ENCODE measurements around the gene RALGAPA2. TPM values are rescaled to one million over a fixed set of nuclear protein-coding genes. Genes with fewer than 3 reads are reported as not detected.

RALGAPA2 gene
- polyA plus RNA-seq, 2 of the 4 experiments (the other 2 are of a cell fraction): 4.0 to 4.7 TPM

DNA sequence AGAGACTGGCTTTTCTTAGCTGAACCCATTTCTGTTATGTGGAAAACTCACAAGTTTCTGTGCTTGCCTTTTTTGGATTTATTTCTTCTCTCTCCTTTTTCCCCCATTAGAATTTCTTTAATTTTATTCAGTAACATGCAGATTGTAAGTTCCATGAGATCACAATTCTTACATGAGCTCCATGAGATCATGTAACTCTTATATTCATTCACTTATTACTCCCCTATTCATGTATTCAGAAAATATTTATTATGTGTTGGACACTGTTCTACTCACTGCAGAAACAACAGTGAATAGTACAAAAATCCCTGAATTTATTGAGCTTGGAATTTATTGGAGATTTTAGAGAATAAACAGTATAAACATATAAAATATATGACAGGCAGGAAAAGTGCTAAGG, 238.8 kb downstream of the RALGAPA2 start (continued):
- TF ChIP-seq RNF2 (IDR thresholded peaks at IDR 0.05; ENCODE audit: borderline replicate concordance, low read depth) (no peak), CBX2 (IDR thresholded peaks at IDR 0.05; ENCODE audit: borderline replicate concordance, low read depth) (no peak), NPAS2 (CRISPR knock-in tag; IDR thresholded peaks at IDR 0.05; ENCODE audit: borderline replicate concordance) (no peak), ZNF302 (CRISPR knock-in tag; IDR thresholded peaks at IDR 0.05) (no peak)

DNA sequence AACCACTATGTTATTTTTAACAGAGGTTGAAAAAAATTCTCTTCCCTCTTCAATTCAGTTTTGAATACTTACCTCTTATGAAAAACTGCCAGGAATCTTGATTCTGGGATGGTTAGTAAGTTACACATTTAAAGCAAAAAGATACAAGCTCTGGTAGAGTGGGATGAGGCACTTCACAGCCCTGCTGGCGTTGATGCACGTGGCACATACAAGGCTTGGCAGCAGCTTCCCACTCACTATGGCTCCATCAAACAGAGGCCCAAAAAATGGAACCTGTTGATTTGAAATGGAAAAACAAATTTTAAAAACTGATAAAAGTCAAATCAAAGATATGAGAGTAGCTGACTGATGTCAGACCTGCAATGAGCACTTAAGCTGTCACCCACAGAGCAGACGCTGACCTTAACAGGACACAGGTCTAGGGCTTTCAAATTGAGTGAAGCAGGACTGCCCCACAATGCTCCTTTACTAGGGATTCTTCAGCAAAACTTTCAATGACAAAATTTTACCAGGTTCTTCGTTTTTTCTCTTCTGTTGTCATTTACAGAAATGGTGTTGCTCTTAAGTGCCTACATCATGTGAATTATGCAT, 239.7 kb downstream of the RALGAPA2 start:
- H3K4me3 ChIP-seq: no peak overlapping the region
- WGBS (ENCODE audit: missing lambda C conversion rate): 65% methylated on average over 4 of the region's 4 CpGs
- no peak for ATAC-seq
- no peak overlapping the region for H3K4me2 ChIP-seq
- no peak overlapping the region for H3K27ac ChIP-seq
- TF ChIP-seq PHF8 (IDR thresholded peaks at IDR 0.05; ENCODE audit: borderline replicate concordance, low read depth): no peak
- TF ChIP-seq NPAS2 (CRISPR knock-in tag; IDR thresholded peaks at IDR 0.05; ENCODE audit: borderline replicate concordance): no peak
- TF ChIP-seq, protein P1, sequence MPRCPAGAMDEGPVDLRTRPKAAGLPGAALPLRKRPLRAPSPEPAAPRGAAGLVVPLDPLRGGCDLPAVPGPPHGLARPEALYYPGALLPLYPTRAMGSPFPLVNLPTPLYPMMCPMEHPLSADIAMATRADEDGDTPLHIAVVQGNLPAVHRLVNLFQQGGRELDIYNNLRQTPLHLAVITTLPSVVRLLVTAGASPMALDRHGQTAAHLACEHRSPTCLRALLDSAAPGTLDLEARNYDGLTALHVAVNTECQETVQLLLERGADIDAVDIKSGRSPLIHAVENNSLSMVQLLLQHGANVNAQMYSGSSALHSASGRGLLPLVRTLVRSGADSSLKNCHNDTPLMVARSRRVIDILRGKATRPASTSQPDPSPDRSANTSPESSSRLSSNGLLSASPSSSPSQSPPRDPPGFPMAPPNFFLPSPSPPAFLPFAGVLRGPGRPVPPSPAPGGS (IDR thresholded peaks at IDR 0.05): no peak
- no peak for TF ChIP-seq RAD21 (conservative IDR thresholded peaks at IDR 0.05 in 1 of 2, IDR thresholded peaks at IDR 0.05 in 1 of 2)
- no peak for TF ChIP-seq MAZ (IDR thresholded peaks at IDR 0.05; ENCODE audit: borderline replicate concordance, low read depth, low read length)
- no peak for TF ChIP-seq ZC3H11A (IDR thresholded peaks at IDR 0.05)
- TF ChIP-seq JUNB (IDR thresholded peaks at IDR 0.05): no peak
- TF ChIP-seq ZSCAN20 (CRISPR knock-in tag; IDR thresholded peaks at IDR 0.05): no peak
- TF ChIP-seq, protein P2, sequence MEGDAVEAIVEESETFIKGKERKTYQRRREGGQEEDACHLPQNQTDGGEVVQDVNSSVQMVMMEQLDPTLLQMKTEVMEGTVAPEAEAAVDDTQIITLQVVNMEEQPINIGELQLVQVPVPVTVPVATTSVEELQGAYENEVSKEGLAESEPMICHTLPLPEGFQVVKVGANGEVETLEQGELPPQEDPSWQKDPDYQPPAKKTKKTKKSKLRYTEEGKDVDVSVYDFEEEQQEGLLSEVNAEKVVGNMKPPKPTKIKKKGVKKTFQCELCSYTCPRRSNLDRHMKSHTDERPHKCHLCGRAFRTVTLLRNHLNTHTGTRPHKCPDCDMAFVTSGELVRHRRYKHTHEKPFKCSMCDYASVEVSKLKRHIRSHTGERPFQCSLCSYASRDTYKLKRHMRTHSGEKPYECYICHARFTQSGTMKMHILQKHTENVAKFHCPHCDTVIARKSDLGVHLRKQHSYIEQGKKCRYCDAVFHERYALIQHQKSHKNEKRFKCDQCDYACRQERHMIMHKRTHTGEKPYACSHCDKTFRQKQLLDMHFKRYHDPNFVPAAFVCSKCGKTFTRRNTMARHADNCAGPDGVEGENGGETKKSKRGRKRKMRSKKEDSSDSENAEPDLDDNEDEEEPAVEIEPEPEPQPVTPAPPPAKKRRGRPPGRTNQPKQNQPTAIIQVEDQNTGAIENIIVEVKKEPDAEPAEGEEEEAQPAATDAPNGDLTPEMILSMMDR (IDR thresholded peaks at IDR 0.05): no peak
- TF ChIP-seq, protein P3, sequence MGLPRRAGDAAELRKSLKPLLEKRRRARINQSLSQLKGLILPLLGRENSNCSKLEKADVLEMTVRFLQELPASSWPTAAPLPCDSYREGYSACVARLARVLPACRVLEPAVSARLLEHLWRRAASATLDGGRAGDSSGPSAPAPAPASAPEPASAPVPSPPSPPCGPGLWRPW (IDR thresholded peaks at IDR 0.05): no peak
- TF ChIP-seq KDM5A (IDR thresholded peaks at IDR 0.05): no peak
- no peak for TF ChIP-seq ZFP36 (IDR thresholded peaks at IDR 0.05; ENCODE audit: borderline replicate concordance, partially characterized antibody)
- no peaks in the 10 kb centered on the region for H3K9me3 ChIP-seq
- DNase-seq (ENCODE audit: low read depth in 1 of 2, low spot score in 1 of 2): no peak
- CTCF ChIA-PET: interaction anchor here (1.2 to 1.8 kb wide), 2 partner anchors 12 to 25 kb away, joined by 3 to 4 read pairs; no protein-coding TSS in a partner anchor
- no peaks in the 10 kb centered on the region for H3K4me1 ChIP-seq
- POLR2A ChIA-PET: no interaction called here
- no peak for FAIRE-seq

DNA sequence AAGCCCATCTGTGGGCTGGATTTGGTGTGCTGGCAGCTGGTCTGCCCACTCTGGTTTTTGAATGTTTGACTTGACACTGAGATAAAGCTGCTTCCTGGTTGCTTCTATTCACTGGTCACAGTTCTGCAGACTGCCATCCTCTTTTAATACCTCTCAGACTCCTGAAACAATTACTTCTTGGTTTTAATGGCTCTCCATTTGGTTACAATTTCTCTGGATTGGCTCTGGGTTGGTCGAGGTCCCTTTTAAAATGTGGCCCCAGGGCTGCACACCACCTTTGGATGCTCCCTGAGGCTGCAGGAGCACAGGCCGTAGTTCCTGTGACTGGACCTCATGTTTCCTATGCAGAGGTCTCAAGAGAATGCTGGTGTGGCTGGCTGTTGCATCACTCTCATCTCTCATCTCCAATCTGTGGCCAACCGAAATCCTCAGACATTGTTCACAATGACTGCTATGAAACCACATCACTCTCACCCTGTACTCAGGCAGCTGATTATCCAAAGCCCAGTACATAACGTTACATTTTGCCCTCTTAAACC, 246.0 kb downstream of the RALGAPA2 start:
- FAIRE-seq (no peak), DNase-seq (ENCODE audit: low read depth in 1 of 2, low spot score in 1 of 2) (no peak), ATAC-seq (no peak)
- Histone ChIP-seq H3K4me1 (no peaks in the 10 kb centered on the region), H3K4me3 (no peak overlapping the region), H3K9me3 (no peaks in the 10 kb centered on the region), H3K27ac (no peak overlapping the region), H3K4me2 (no peak overlapping the region)
- ChIA-PET CTCF (no interaction called here), POLR2A (no interaction called here)
- TF ChIP-seq, protein P4, sequence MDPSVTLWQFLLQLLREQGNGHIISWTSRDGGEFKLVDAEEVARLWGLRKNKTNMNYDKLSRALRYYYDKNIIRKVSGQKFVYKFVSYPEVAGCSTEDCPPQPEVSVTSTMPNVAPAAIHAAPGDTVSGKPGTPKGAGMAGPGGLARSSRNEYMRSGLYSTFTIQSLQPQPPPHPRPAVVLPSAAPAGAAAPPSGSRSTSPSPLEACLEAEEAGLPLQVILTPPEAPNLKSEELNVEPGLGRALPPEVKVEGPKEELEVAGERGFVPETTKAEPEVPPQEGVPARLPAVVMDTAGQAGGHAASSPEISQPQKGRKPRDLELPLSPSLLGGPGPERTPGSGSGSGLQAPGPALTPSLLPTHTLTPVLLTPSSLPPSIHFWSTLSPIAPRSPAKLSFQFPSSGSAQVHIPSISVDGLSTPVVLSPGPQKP (IDR thresholded peaks at IDR 0.05; ENCODE audit: low read depth, low read length): no peak
- TF ChIP-seq, protein P5, sequence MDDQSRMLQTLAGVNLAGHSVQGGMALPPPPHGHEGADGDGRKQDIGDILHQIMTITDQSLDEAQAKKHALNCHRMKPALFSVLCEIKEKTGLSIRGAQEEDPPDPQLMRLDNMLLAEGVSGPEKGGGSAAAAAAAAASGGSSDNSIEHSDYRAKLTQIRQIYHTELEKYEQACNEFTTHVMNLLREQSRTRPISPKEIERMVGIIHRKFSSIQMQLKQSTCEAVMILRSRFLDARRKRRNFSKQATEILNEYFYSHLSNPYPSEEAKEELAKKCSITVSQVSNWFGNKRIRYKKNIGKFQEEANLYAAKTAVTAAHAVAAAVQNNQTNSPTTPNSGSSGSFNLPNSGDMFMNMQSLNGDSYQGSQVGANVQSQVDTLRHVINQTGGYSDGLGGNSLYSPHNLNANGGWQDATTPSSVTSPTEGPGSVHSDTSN (IDR thresholded peaks at IDR 0.05): no peak
- TF ChIP-seq NPAS2 (CRISPR knock-in tag; IDR thresholded peaks at IDR 0.05; ENCODE audit: borderline replicate concordance): no peak
- no peak for TF ChIP-seq FOSL2 (IDR thresholded peaks at IDR 0.05)
- no peak for TF ChIP-seq FOSL2 (CRISPR knock-in tag; IDR thresholded peaks at IDR 0.05)
- no peak for TF ChIP-seq CBX2 (IDR thresholded peaks at IDR 0.05; ENCODE audit: borderline replicate concordance, low read depth)
- no peak for TF ChIP-seq RCOR1 (IDR thresholded peaks at IDR 0.05; ENCODE audit: low read depth, low read length)
- no peak for TF ChIP-seq POLR2AphosphoS2 (conservative IDR thresholded peaks at IDR 0.05; ENCODE audit: low read length)
- no peak for TF ChIP-seq HOXB13 (CRISPR knock-in tag; IDR thresholded peaks at IDR 0.05; ENCODE audit: low read depth)
- TF ChIP-seq PHF8 (IDR thresholded peaks at IDR 0.05; ENCODE audit: borderline replicate concordance, low read depth): no peak
- no peak for TF ChIP-seq SREBF2 (IDR thresholded peaks at IDR 0.05)
- TF ChIP-seq JUNB (IDR thresholded peaks at IDR 0.05): no peak
- no peak for TF ChIP-seq NFE2L2 (conservative IDR thresholded peaks at IDR 0.05; ENCODE audit: low read length)
- TF ChIP-seq ZFP36 (IDR thresholded peaks at IDR 0.05; ENCODE audit: borderline replicate concordance, partially characterized antibody): no peak
- 68% methylated on average over 4 of the region's 4 CpGs for WGBS (ENCODE audit: missing lambda C conversion rate)
